ENCODE measurements around the gene KIFAP3. TPM values are rescaled to one million over a fixed set of nuclear protein-coding genes. Genes with fewer than 3 reads are reported as not detected.
A peak's percentile ranks its signal among the peaks of the same experiment; 100 is the strongest.

The KIFAP3 gene
- total and polyA plus RNA-seq, 7 experiments from 2014 or later: 8.9 to 23.8 (median 15.1) TPM

- Mint-ChIP-seq H3K4me3 (no peak overlapping the region), H3K9me3 (no peaks in the 10 kb centered on the region), H3K27ac (peak overlapping the region in 1 of 9 donors; percentile 2), H3K4me1 (no peaks in the 10 kb centered on the region), H3K27me3 (peaks cover 0 to 5% (median 0%) of the 10 kb centered on the region in 5 donors), H3K36me3 (no peaks in the 10 kb centered on the region)
- DNase-seq: no peak
- ChIA-PET CTCF (no interaction called here), POLR2A (no interaction called here)
- H3K4me1 ChIP-seq (ENCODE audit: control insufficient read depth in 2 of 2, insufficient read depth in 2 of 2, low read length in 2 of 2): no peaks in the 10 kb centered on the region
- intact Hi-C loops (cut with micrococcal nuclease): no loop called here
- no peaks in the 10 kb centered on the region for H3K9me3 ChIP-seq (ENCODE audit: control insufficient read depth in 2 of 3, low read length in 3 of 3)
- no peaks in the 10 kb centered on the region for H3K27me3 ChIP-seq (ENCODE audit: control insufficient read depth in 2 of 2, insufficient read depth in 2 of 2, low read length in 2 of 2)
- no peak overlapping the region for H3K4me3 ChIP-seq (ENCODE audit: low read length)
- no peak for ATAC-seq
- no peaks in the 10 kb centered on the region for H3K36me3 ChIP-seq (ENCODE audit: control insufficient read depth in 2 of 3, insufficient read depth in 3 of 3, low read length in 3 of 3)
- H3K27ac ChIP-seq (ENCODE audit: low read depth, low read length): no peak overlapping the region
Measured at GRCh38 chr1:169933984-169934725, 140.3 kb downstream of the KIFAP3 start.

- DNase-seq (no peak), ATAC-seq (no peak)
- ChIA-PET CTCF (no interaction called here), POLR2A (no interaction called here)
- H3K36me3 Mint-ChIP-seq: no peaks in the 10 kb centered on the region
- Histone ChIP-seq H3K4me3 (ENCODE audit: low read length) (no peak overlapping the region), H3K4me1 (ENCODE audit: control insufficient read depth in 2 of 2, insufficient read depth in 2 of 2, low read length in 2 of 2) (no peaks in the 10 kb centered on the region), H3K27ac (ENCODE audit: low read depth, low read length) (no peak overlapping the region), H3K36me3 (ENCODE audit: control insufficient read depth in 2 of 3, insufficient read depth in 3 of 3, low read length in 3 of 3) (no peaks in the 10 kb centered on the region), H3K27me3 (ENCODE audit: control insufficient read depth in 2 of 2, insufficient read depth in 2 of 2, low read length in 2 of 2) (no peaks in the 10 kb centered on the region), H3K9me3 (ENCODE audit: control insufficient read depth in 2 of 3, low read length in 3 of 3) (no peaks in the 10 kb centered on the region)
- H3K27me3 Mint-ChIP-seq: peaks cover 0 to 5% (median 0%) of the 10 kb centered on the region in 5 donors
- no peaks in the 10 kb centered on the region for H3K9me3 Mint-ChIP-seq
- intact Hi-C loops (cut with micrococcal nuclease): no loop called here
- H3K4me3 Mint-ChIP-seq: no peak overlapping the region
- no peak overlapping the region for H3K27ac Mint-ChIP-seq
- H3K4me1 Mint-ChIP-seq: peaks cover 0 to 6% (median 0%) of the 10 kb centered on the region in 7 donors
Measured at GRCh38 chr1:169931795-169932231, 142.7 kb downstream of the KIFAP3 start.

GRCh38 chr1:169929210-169929526 lies 145.3 kb downstream of the KIFAP3 start:
- Histone ChIP-seq H3K27ac (ENCODE audit: low read depth, low read length) (no peak overlapping the region), H3K4me3 (ENCODE audit: low read length) (no peak overlapping the region), H3K9me3 (ENCODE audit: control insufficient read depth in 2 of 3, low read length in 3 of 3) (no peaks in the 10 kb centered on the region), H3K4me1 (ENCODE audit: control insufficient read depth in 2 of 2, insufficient read depth in 2 of 2, low read length in 2 of 2) (no peaks in the 10 kb centered on the region), H3K27me3 (ENCODE audit: control insufficient read depth in 2 of 2, insufficient read depth in 2 of 2, low read length in 2 of 2) (no peaks in the 10 kb centered on the region), H3K36me3 (ENCODE audit: control insufficient read depth in 2 of 3, insufficient read depth in 3 of 3, low read length in 3 of 3) (no peaks in the 10 kb centered on the region)
- Mint-ChIP-seq H3K27me3 (peaks cover 0 to under 1% (median 0%) of the 10 kb centered on the region in 5 donors), H3K4me1 (peaks cover 3 to 6% (median 5%) of the 10 kb centered on the region in 7 donors), H3K4me3 (no peak overlapping the region), H3K9me3 (no peaks in the 10 kb centered on the region), H3K36me3 (peaks cover 0 to 4% (median 0%) of the 10 kb centered on the region in 5 donors), H3K27ac (peak overlapping the region in 1 of 9 donors; percentile 36)
- ChIA-PET CTCF (interaction anchor here (0.6 to 1.9 kb wide), 6 partner anchors 9 to 1002 kb away, joined by 3 to 7 read pairs (median 4); no protein-coding TSS in a partner anchor), POLR2A (no interaction called here)
- DNase-seq (no peak), ATAC-seq (no peak)
- intact Hi-C loops (cut with micrococcal nuclease): loop anchor here (1.0 to 10.0 kb wide), 7 partner anchors 145 to 1385 kb away; partner anchors contain the start of genes FMO4 (in 1 of the 2), GORAB (in 1 of the 2), KIFAP3 (in 1 of the 2) and PRRX1 (in 1 of the 2)

- Mint-ChIP-seq H3K4me3 (no peak overlapping the region), H3K4me1 (peaks cover 3 to 6% (median 5%) of the 10 kb centered on the region in 7 donors), H3K27me3 (no peaks in the 10 kb centered on the region), H3K27ac (peak overlapping the region in 1 of 9 donors; percentile 36), H3K9me3 (no peaks in the 10 kb centered on the region), H3K36me3 (peaks cover 0 to 4% (median under 1%) of the 10 kb centered on the region in 5 donors)
- POLR2A ChIA-PET: no interaction called here
- H3K9me3 ChIP-seq (ENCODE audit: control insufficient read depth in 2 of 3, low read length in 3 of 3): no peaks in the 10 kb centered on the region
- no peaks in the 10 kb centered on the region for H3K36me3 ChIP-seq (ENCODE audit: control insufficient read depth in 2 of 3, insufficient read depth in 3 of 3, low read length in 3 of 3)
- CTCF ChIA-PET: interaction anchor here (0.5 to 1.9 kb wide), 7 partner anchors 8 to 1655 kb away, joined by 3 to 7 read pairs (median 4); no protein-coding TSS in a partner anchor
- peak in 7 of 9 donors; percentile 12 to 61 (median 44) for DNase-seq
- no peak overlapping the region for H3K4me3 ChIP-seq (ENCODE audit: low read length)
- peak; percentile 78 for ATAC-seq
- H3K27ac ChIP-seq (ENCODE audit: low read depth, low read length): no peak overlapping the region
- intact Hi-C loops (cut with micrococcal nuclease): loop anchor here (1.0 to 10.0 kb wide), 7 partner anchors 146 to 1386 kb away; partner anchors contain the start of genes FMO4 (in 1 of the 2), GORAB (in 1 of the 2), KIFAP3 (in 1 of the 2) and PRRX1 (in 1 of the 2)
- H3K27me3 ChIP-seq (ENCODE audit: control insufficient read depth in 2 of 2, insufficient read depth in 2 of 2, low read length in 2 of 2): no peaks in the 10 kb centered on the region
- no peaks in the 10 kb centered on the region for H3K4me1 ChIP-seq (ENCODE audit: control insufficient read depth in 2 of 2, insufficient read depth in 2 of 2, low read length in 2 of 2)
Measured at GRCh38 chr1:169928438-169929209, 145.9 kb downstream of the KIFAP3 start.

- Mint-ChIP-seq H3K4me1 (peaks cover 3 to 6% (median 5%) of the 10 kb centered on the region in 7 donors), H3K9me3 (no peaks in the 10 kb centered on the region), H3K27me3 (no peaks in the 10 kb centered on the region), H3K4me3 (peak overlapping the region in 1 of 10 donors; percentile 48), H3K27ac (peak overlapping the region in 2 of 9 donors; percentile 14), H3K36me3 (peaks cover 0 to 12% (median 5%) of the 10 kb centered on the region in 5 donors)
- peak; percentile 40 for ATAC-seq
- H3K4me1 ChIP-seq (ENCODE audit: control insufficient read depth in 2 of 2, insufficient read depth in 2 of 2, low read length in 2 of 2): no peaks in the 10 kb centered on the region
- POLR2A ChIA-PET: no interaction called here
- DNase-seq: no peak
- intact Hi-C loops (cut with micrococcal nuclease): loop anchor here in 1 of 2 donors (1.0 to 10.0 kb wide), 3 partner anchors 31 to 739 kb away; partner anchors contain the start of genes GORAB and PRRX1
- H3K36me3 ChIP-seq (ENCODE audit: control insufficient read depth in 2 of 3, insufficient read depth in 3 of 3, low read length in 3 of 3): peaks cover 0 to 4% (median 0%) of the 10 kb centered on the region in 3 experiments
- H3K9me3 ChIP-seq (ENCODE audit: control insufficient read depth in 2 of 3, low read length in 3 of 3): no peaks in the 10 kb centered on the region
- H3K27me3 ChIP-seq (ENCODE audit: control insufficient read depth in 2 of 2, insufficient read depth in 2 of 2, low read length in 2 of 2): no peaks in the 10 kb centered on the region
- no peak overlapping the region for H3K4me3 ChIP-seq (ENCODE audit: low read length)
- no peak overlapping the region for H3K27ac ChIP-seq (ENCODE audit: low read depth, low read length)
- CTCF ChIA-PET: interaction anchor here (0.6 kb wide), 3 partner anchors 377 to 762 kb away, joined by 3 to 6 read pairs (median 3); no protein-coding TSS in a partner anchor
Measured at GRCh38 chr1:169925505-169926482, 148.7 kb downstream of the KIFAP3 start.

GRCh38 chr1:169924829-169925228 lies 149.7 kb downstream of the KIFAP3 start:
- no peak for ATAC-seq
- Mint-ChIP-seq H3K27me3 (no peaks in the 10 kb centered on the region), H3K4me1 (peaks cover 3 to 6% (median 5%) of the 10 kb centered on the region in 7 donors), H3K9me3 (no peaks in the 10 kb centered on the region), H3K4me3 (no peak overlapping the region), H3K36me3 (peaks cover 0 to 16% (median 5%) of the 10 kb centered on the region in 5 donors), H3K27ac (no peak overlapping the region)
- Histone ChIP-seq H3K36me3 (ENCODE audit: control insufficient read depth in 2 of 3, insufficient read depth in 3 of 3, low read length in 3 of 3) (peaks cover 0 to 4% (median 0%) of the 10 kb centered on the region in 3 experiments), H3K4me3 (ENCODE audit: low read length) (no peak overlapping the region), H3K9me3 (ENCODE audit: control insufficient read depth in 2 of 3, low read length in 3 of 3) (no peaks in the 10 kb centered on the region), H3K27me3 (ENCODE audit: control insufficient read depth in 2 of 2, insufficient read depth in 2 of 2, low read length in 2 of 2) (no peaks in the 10 kb centered on the region), H3K27ac (ENCODE audit: low read depth, low read length) (no peak overlapping the region), H3K4me1 (ENCODE audit: control insufficient read depth in 2 of 2, insufficient read depth in 2 of 2, low read length in 2 of 2) (no peaks in the 10 kb centered on the region)
- ChIA-PET CTCF (no interaction called here), POLR2A (no interaction called here)
- DNase-seq: no peak
- intact Hi-C loops (cut with micrococcal nuclease): loop anchor here in 1 of 2 donors (10.0 kb wide), 1 partner anchor 740 kb away; the partner anchor contains the start of gene PRRX1
